Inferior parietal cortex (tissue), 1 donor: Measurements from ENCODE around the gene SSH3.
A peak's percentile ranks its signal among the peaks of the same experiment; 100 is the strongest.

Source experiments
- DNase-seq: peaks from one replicate; pipeline ENCODE4 v3.0.0-alpha.2; 2016; ENCODE audit errors: extremely low spot score

The SSH3 gene

GRCh38 chr11:67303132-67303834, at the start of gene SSH3:
TSS of gene SSH3 (plus strand) at chr11:67303530. CDS start at chr11:67303626, 96 bp downstream.
- DNase-seq, result peak; percentile 48

GRCh38 chr11:67253872-67254624, 49.3 kb upstream of the SSH3 start:
- DNase-seq, result no peak

- DNase-seq, result no peak
Measured at GRCh38 chr11:67254798-67255197, 48.5 kb upstream of the SSH3 start.

GRCh38 chr11:67255353-67255752, 48.0 kb upstream of the SSH3 start:
- no peak for DNase-seq

GRCh38 chr11:67255864-67256263, 47.5 kb upstream of the SSH3 start:
- DNase-seq, result no peak

- no peak for DNase-seq
Measured at GRCh38 chr11:67256477-67257135, 46.7 kb upstream of the SSH3 start.

- DNase-seq, result no peak
Measured at GRCh38 chr11:67260406-67260805, 42.9 kb upstream of the SSH3 start.

GRCh38 chr11:67260885-67261639, 42.3 kb upstream of the SSH3 start:
- DNase-seq, result peak; percentile 52

GRCh38 chr11:67261640-67261945, 41.7 kb upstream of the SSH3 start:
- DNase-seq, result no peak

GRCh38 chr11:67261946-67262681, 41.2 kb upstream of the SSH3 start:
- DNase-seq, result peak; percentile 16

- DNase-seq, result peak; percentile 84
Measured at GRCh38 chr11:67262731-67263675, 40.3 kb upstream of the SSH3 start.

GRCh38 chr11:67264260-67264659, 39.1 kb upstream of the SSH3 start:
- DNase-seq, result no peak

GRCh38 chr11:67264877-67265632, 38.3 kb upstream of the SSH3 start:
- DNase-seq, result no peak

GRCh38 chr11:67265633-67266448, 37.5 kb upstream of the SSH3 start:
- peak; percentile 66 for DNase-seq

- DNase-seq, result no peak
Measured at GRCh38 chr11:67266449-67267187, 36.7 kb upstream of the SSH3 start, which contains the start of gene GRK2. TSS of gene GRK2 (plus strand) at chr11:67266473. CDS start at chr11:67266700, 227 bp downstream.

GRCh38 chr11:67267188-67268080, 35.9 kb upstream of the SSH3 start:
- peak; percentile 13 for DNase-seq
